HG03025 (cell line): ENCODE results near the gene IMP4.
"Not testable (repeated sequence)": the region's sequence is repeated elsewhere in the genome, so short reads cannot be mapped to it uniquely, and the experiment has no call there.

Source experiments
- ATAC-seq: cut with Tn5 transposase; IDR thresholded peaks from one replicate; pipeline ENCODE4 v1.9.1; 2021; ENCODE audit warnings: mild to moderate bottlenecking, moderate library complexity; ENCODE audit not compliant: unreplicated experiment, low FRiP score

IMP4 gene

GRCh38 chr2:130342533-130343275, at the start of gene IMP4:
Gene IMP4, plus strand, starts transcription at chr2:130342897. Its CDS starts 36 bp downstream, at chr2:130342933.
- peak; percentile 92 for ATAC-seq

GRCh38 chr2:130300258-130300969, 42.3 kb upstream of the IMP4 start:
- no peak for ATAC-seq

GRCh38 chr2:130300970-130301348, 41.7 kb upstream of the IMP4 start:
- no peak for ATAC-seq

GRCh38 chr2:130302164-130302886, 40.4 kb upstream of the IMP4 start:
- peak; percentile 32 for ATAC-seq

GRCh38 chr2:130303169-130303568, 39.5 kb upstream of the IMP4 start:
- peak; percentile 80 for ATAC-seq

GRCh38 chr2:130304726-130305125, 38.0 kb upstream of the IMP4 start:
- ATAC-seq: no peak

- no peak for ATAC-seq
Measured at GRCh38 chr2:130307850-130308249, 34.8 kb upstream of the IMP4 start.

- ATAC-seq: no peak
Measured at GRCh38 chr2:130310881-130311280, 31.8 kb upstream of the IMP4 start.

- ATAC-seq: no peak
Measured at GRCh38 chr2:130313812-130314334, 28.8 kb upstream of the IMP4 start.

GRCh38 chr2:130314377-130314776, 28.3 kb upstream of the IMP4 start:
- ATAC-seq: no peak

GRCh38 chr2:130316596-130316995, 26.1 kb upstream of the IMP4 start:
- no peak for ATAC-seq

- no peak for ATAC-seq
Measured at GRCh38 chr2:130318906-130319305, 23.8 kb upstream of the IMP4 start.

- ATAC-seq: no peak
Measured at GRCh38 chr2:130319536-130319935, 23.2 kb upstream of the IMP4 start.

- no peak for ATAC-seq
Measured at GRCh38 chr2:130327703-130328527, 14.8 kb upstream of the IMP4 start.

GRCh38 chr2:130328710-130329109, 14.0 kb upstream of the IMP4 start:
- ATAC-seq: no peak

- ATAC-seq: no peak
Measured at GRCh38 chr2:130332271-130333073, 10.2 kb upstream of the IMP4 start.

- not testable (repeated sequence) for ATAC-seq
Measured at GRCh38 chr2:130333253-130333652, 9.4 kb upstream of the IMP4 start.

GRCh38 chr2:130334026-130334425, 8.7 kb upstream of the IMP4 start:
- no peak for ATAC-seq

- ATAC-seq: no peak
Measured at GRCh38 chr2:130335226-130335625, 7.5 kb upstream of the IMP4 start.
